HG02763 (cell line): ENCODE results near the gene SPEM1.

Experiments
- ATAC-seq: cut with Tn5 transposase; IDR thresholded peaks from one replicate; pipeline ENCODE4 v1.9.1; 2021; ENCODE audit warnings: mild to moderate bottlenecking, moderate library complexity; ENCODE audit not compliant: unreplicated experiment

The SPEM1 gene

GRCh38 chr17:7439462-7440112 is 19.5 kb downstream of the SPEM1 start, which contains the start of gene FGF11:
Gene FGF11, plus strand, starts transcription at chr17:7439512. Its CDS starts 109 bp downstream, at chr17:7439621.
- ATAC-seq = no peak

GRCh38 chr17:7440113-7440833 is 20.1 kb downstream of the SPEM1 start:
- no peak for ATAC-seq

GRCh38 chr17:7440834-7441195 is 20.7 kb downstream of the SPEM1 start:
- no peak for ATAC-seq

GRCh38 chr17:7441266-7441665 is 21.1 kb downstream of the SPEM1 start:
- ATAC-seq = no peak

GRCh38 chr17:7442142-7442541 is 22.0 kb downstream of the SPEM1 start:
- no peak for ATAC-seq

- no peak for ATAC-seq
Observed at GRCh38 chr17:7443499-7444485, 23.7 kb downstream of the SPEM1 start.

- no peak for ATAC-seq
Observed at GRCh38 chr17:7444682-7445618, 24.8 kb downstream of the SPEM1 start, which contains the start of gene CHRNB1. Gene CHRNB1, plus strand, starts transcription at chr17:7445061. Its CDS starts 67 bp downstream, at chr17:7445128.

- ATAC-seq = no peak
Observed at GRCh38 chr17:7445619-7445968, 25.5 kb downstream of the SPEM1 start.

GRCh38 chr17:7448461-7448860 is 28.3 kb downstream of the SPEM1 start:
- no peak for ATAC-seq

GRCh38 chr17:7459961-7460545 is 39.9 kb downstream of the SPEM1 start:
- ATAC-seq = no peak

- ATAC-seq = no peak
Observed at GRCh38 chr17:7460850-7461660, 40.9 kb downstream of the SPEM1 start.

GRCh38 chr17:7462474-7463371 is 42.6 kb downstream of the SPEM1 start:
- ATAC-seq = no peak

GRCh38 chr17:7463372-7463846 is 43.3 kb downstream of the SPEM1 start:
- no peak for ATAC-seq

- ATAC-seq = no peak
Observed at GRCh38 chr17:7464081-7464480, 44.0 kb downstream of the SPEM1 start.

GRCh38 chr17:7465597-7466275 is 45.6 kb downstream of the SPEM1 start:
- no peak for ATAC-seq

- ATAC-seq = no peak
Observed at GRCh38 chr17:7466318-7466638, 46.2 kb downstream of the SPEM1 start.

GRCh38 chr17:7466639-7467341 is 46.7 kb downstream of the SPEM1 start:
- no peak for ATAC-seq
